Stomach (tissue), 9 donors: Measurements from ENCODE around the gene LHX5. TPM values are rescaled to one million over a fixed set of nuclear protein-coding genes. Genes with fewer than 3 reads are reported as not detected.

ENCODE experiments used
- DNase-seq, 2 donors: peaks; one replicate each; pipeline versions ENCODE4 v3.0.0 to v3.0.0-alpha.2; 2013 to 2019
- H3K27ac ChIP-seq, 5 donors: fragments of 200-600 bp in 4 of 5; sonication (generic) in 4 of 5; one replicate each; pipeline ENCODE4 v1.5.1; 2013 to 2019; ENCODE audit warnings: mild to moderate bottlenecking in 1 of 5, moderate library complexity in 1 of 5
- H3K27me3 ChIP-seq, 3 donors: fragments of 200-600 bp; sonication (generic); one replicate each; pipeline ENCODE4 v1.5.1; 2017 to 2019; ENCODE audit warnings: mixed run types in 1 of 3
- H3K36me3 ChIP-seq, 4 donors: fragments of 200-600 bp; sonication (generic); 1 replicate in 3 of 4; 2 replicates in 1 of 4; pipeline ENCODE4 v1.5.1; 2016 to 2019
- H3K4me1 ChIP-seq, 4 donors: fragments of 200-600 bp; sonication (generic); one replicate each; pipeline ENCODE4 v1.5.1; 2016 to 2019
- H3K4me3 ChIP-seq, 4 donors: fragments of 200-600 bp; sonication (generic) in 3 of 4; one replicate each; pipeline ENCODE4 v1.5.1; 2016 to 2019; ENCODE audit warnings: mild to moderate bottlenecking in 1 of 4
- H3K9me3 ChIP-seq, 4 donors: fragments of 200-600 bp; sonication (generic); one replicate each; pipeline ENCODE4 v1.5.1; 2016 to 2019
- EP300 ChIP-seq: sonication (generic); formaldehyde crosslinking; IDR thresholded peaks from one replicate; pipeline ENCODE4 v1.6.1; 2017; ENCODE audit warnings: antibody characterized with exemption
- POLR2A ChIP-seq, 4 donors: fragments of 450-650 bp; IDR thresholded peaks; one replicate each; pipeline ENCODE4 v1.6.1; 2016; ENCODE audit warnings: antibody characterized with exemption in 4 of 4, control low read depth in 2 of 4, mild to moderate bottlenecking in 1 of 4, moderate library complexity in 1 of 4
- POLR2AphosphoS5 ChIP-seq, 3 donors: sonication (generic); formaldehyde crosslinking; IDR thresholded peaks; one replicate each; pipeline ENCODE4 v1.6.1; 2016; ENCODE audit warnings: antibody characterized with exemption in 3 of 3
- WGBS, 5 donors: extraction: QIAGEN DNeasy Blood & Tissue Kit in 3 of 5; methylation state at CpG; one replicate each; pipeline versions ENCODE4 v1.1.5 to v1.1.7; 2013 to 2018; 5-methylcytosine and 5-hydroxymethylcytosine counted together
- intact Hi-C: fragments of 100-400 bp; cut with DNase I; formaldehyde crosslinking; loops from one replicate; pipeline ENCODE4 v1.15.1; 2023; ENCODE audit warnings: low total_unique reads
- polyA plus RNA-seq, 3 donors: library from polyadenylated mRNA; stranded (reverse); fragments of 200-250 nt; gene quantifications; one replicate each; pipeline ENCODE4 v1.2.3, GENCODE V29; 2013
- total RNA-seq, 5 donors: library from RNA; depleted of rRNA; stranded (reverse); fragments of >200 nt; gene quantifications; one replicate each; pipeline versions ENCODE4 v1.1.0 to v1.2.3, GENCODE V29; 2014 to 2016
- TF ChIP-seq, protein P1 (sequence below), 7 experiments: fragments of 450-650 bp in 4 of 7; fragments of 200-600 bp in 3 of 7; sonication (generic) in 3 of 7; IDR thresholded peaks; one replicate each; pipeline ENCODE4 v1.5.1; 2016 to 2019; ENCODE audit warnings: antibody characterized with exemption in 7 of 7, control low read depth in 2 of 7, mild to moderate bottlenecking in 1 of 7
- donor health status: healthy with polysubstance abuse.
- donor health status: Bipolar disorder and iron deficiency.
- donor health status: healthy.

Gene LHX5
- total and polyA plus RNA-seq, 8 donors, result 0.29 to 1.4 (median 0.45) TPM; not detected in 3

DNA sequence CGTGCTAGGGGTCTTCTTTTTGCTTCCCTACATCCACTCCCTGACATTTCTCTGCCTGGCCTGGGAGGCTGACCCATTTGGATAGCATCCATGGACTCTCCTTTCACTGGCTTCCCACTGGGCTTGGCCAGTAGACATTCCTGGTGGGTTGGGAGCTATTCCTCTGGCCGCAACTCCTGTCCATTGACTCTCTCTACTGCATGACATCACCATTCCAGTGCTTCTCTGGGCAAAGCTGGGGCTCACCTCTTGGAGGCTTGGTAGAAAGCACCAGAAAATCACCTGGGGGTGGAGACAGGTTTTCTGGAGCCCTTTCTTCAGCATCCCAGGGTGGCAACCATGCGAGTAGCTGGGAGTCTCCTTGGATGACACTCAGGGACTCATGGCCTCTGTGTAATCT lies 16.7 kb upstream of the LHX5 start:
- WGBS, 5 donors, result 69 to 78% (median 71%) methylated on average over 3 of the region's 3 CpGs
- H3K27ac ChIP-seq, result no peak overlapping the region
- peaks cover 0 to 4% (median 2%) of the 10 kb centered on the region in 4 donors for H3K9me3 ChIP-seq
- H3K4me3 ChIP-seq, result no peak overlapping the region
- TF ChIP-seq, protein P1, sequence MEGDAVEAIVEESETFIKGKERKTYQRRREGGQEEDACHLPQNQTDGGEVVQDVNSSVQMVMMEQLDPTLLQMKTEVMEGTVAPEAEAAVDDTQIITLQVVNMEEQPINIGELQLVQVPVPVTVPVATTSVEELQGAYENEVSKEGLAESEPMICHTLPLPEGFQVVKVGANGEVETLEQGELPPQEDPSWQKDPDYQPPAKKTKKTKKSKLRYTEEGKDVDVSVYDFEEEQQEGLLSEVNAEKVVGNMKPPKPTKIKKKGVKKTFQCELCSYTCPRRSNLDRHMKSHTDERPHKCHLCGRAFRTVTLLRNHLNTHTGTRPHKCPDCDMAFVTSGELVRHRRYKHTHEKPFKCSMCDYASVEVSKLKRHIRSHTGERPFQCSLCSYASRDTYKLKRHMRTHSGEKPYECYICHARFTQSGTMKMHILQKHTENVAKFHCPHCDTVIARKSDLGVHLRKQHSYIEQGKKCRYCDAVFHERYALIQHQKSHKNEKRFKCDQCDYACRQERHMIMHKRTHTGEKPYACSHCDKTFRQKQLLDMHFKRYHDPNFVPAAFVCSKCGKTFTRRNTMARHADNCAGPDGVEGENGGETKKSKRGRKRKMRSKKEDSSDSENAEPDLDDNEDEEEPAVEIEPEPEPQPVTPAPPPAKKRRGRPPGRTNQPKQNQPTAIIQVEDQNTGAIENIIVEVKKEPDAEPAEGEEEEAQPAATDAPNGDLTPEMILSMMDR (IDR thresholded peaks at IDR 0.05), result no peak
- no peak for TF ChIP-seq POLR2A (IDR thresholded peaks at IDR 0.05)
- TF ChIP-seq EP300, result no peak
- TF ChIP-seq POLR2AphosphoS5 (IDR thresholded peaks at IDR 0.05), result no peak
- no peak for DNase-seq
- H3K36me3 ChIP-seq, result no peaks in the 10 kb centered on the region
- intact Hi-C loops, result no loop called here
- peaks cover 0 to 69% (median 20%) of the 10 kb centered on the region in 3 donors for H3K27me3 ChIP-seq
- no peaks in the 10 kb centered on the region for H3K4me1 ChIP-seq

- no peak for TF ChIP-seq EP300
- TF ChIP-seq, protein P1 (IDR thresholded peaks at IDR 0.05), result no peak
- TF ChIP-seq POLR2AphosphoS5 (IDR thresholded peaks at IDR 0.05), result no peak
- no peak for TF ChIP-seq POLR2A (IDR thresholded peaks at IDR 0.05)
- Histone ChIP-seq H3K9me3 (peaks cover 0 to 2% (median under 1%) of the 10 kb centered on the region in 4 donors), H3K36me3 (no peaks in the 10 kb centered on the region), H3K4me1 (no peaks in the 10 kb centered on the region), H3K27ac (no peak overlapping the region), H3K27me3 (peaks cover 0 to 76% (median 20%) of the 10 kb centered on the region in 3 donors), H3K4me3 (no peak overlapping the region)
- intact Hi-C loops, result no loop called here
- 18 to 31% (median 27%) methylated on average over 4 of the region's 4 CpGs for WGBS, 5 donors
- no peak for DNase-seq
Measured at GRCh38 chr12:113486722-113487121, 15.1 kb upstream of the LHX5 start.

GRCh38 chr12:113485330-113485729 lies 13.7 kb upstream of the LHX5 start:
- intact Hi-C loops, result no loop called here
- peaks cover 4 to 88% (median 32%) of the 10 kb centered on the region in 3 donors for H3K27me3 ChIP-seq
- no peaks in the 10 kb centered on the region for H3K4me1 ChIP-seq
- no peak for DNase-seq
- WGBS, 5 donors, result 0 to 6% (median 4%) methylated on average over 2 of the region's 2 CpGs
- no peak overlapping the region for H3K27ac ChIP-seq
- H3K9me3 ChIP-seq, result peaks cover 0 to 8% (median 3%) of the 10 kb centered on the region in 4 donors
- TF ChIP-seq EP300, result no peak
- TF ChIP-seq, protein P1 (IDR thresholded peaks at IDR 0.05), result no peak
- no peak for TF ChIP-seq POLR2A (IDR thresholded peaks at IDR 0.05)
- TF ChIP-seq POLR2AphosphoS5 (IDR thresholded peaks at IDR 0.05), result no peak
- no peak overlapping the region for H3K4me3 ChIP-seq
- H3K36me3 ChIP-seq, result no peaks in the 10 kb centered on the region

DNA sequence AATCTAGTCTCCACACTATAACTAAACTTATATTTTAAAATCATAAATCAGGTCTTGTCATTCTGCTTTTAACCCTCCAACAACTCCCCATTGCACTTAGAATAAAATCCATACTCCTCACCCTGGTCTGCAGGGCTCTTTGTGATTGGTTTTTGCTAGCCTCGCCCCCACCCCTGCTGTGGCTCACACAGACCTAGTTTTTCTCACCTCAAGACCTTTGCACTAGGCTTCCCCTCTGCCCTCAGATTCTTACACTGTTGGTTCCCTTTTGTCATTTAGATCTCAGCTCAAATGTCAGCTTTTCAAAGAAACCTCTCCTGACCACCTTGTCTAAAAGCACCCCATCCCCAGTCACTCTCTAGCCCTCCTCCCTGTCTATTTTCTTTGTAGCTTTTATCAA lies 10.7 kb upstream of the LHX5 start:
- Histone ChIP-seq H3K27ac (no peak overlapping the region), H3K27me3 (peaks cover 31 to 98% (median 56%) of the 10 kb centered on the region in 3 donors), H3K4me3 (no peak overlapping the region), H3K9me3 (peaks cover 0 to 15% (median 4%) of the 10 kb centered on the region in 4 donors), H3K36me3 (no peaks in the 10 kb centered on the region), H3K4me1 (peaks cover 0 to 8% (median 3%) of the 10 kb centered on the region in 4 donors)
- DNase-seq, result no peak
- TF ChIP-seq, protein P1 (IDR thresholded peaks at IDR 0.05), result no peak
- TF ChIP-seq EP300, result no peak
- intact Hi-C loops, result no loop called here
- WGBS, 5 donors, result 0 to 8% (median 3%) methylated on average over 1 of the region's 1 CpG
